ENCODE results near the gene MGAT5B.

DNA sequence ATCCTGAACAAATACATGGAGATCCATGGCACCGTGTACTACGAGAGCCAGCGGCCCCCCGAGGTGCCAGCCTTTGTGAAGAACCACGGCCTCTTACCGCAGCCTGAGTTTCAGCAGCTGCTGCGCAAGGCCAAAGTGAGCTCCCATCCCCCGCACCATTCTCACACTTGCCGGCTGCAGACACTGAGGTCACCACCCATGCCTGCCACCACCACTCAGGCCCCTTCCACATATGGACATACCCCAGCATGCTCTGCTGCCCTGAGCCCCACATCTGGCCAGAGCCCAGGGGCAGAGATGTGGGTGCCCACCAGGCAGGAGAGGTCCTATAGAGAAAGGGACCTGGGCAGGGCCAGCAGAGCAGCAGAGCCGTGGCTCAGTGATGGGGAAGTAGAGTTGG, 69.8 kb downstream of the MGAT5B start:
- TF ChIP-seq CTCF (conservative IDR thresholded peaks at IDR 0.05 in 1 of 2, IDR thresholded peaks at IDR 0.05 in 1 of 2; ENCODE audit: low read depth in 1 of 2, low read length in 2 of 2) (no peak), EZH2 (IDR thresholded peaks at IDR 0.05; ENCODE audit: low read length, missing control alignments) (no peak)

All from fibroblast of lung (primary cell).